Measurements from ENCODE around the gene SERPINH1.

The SERPINH1 gene

DNA sequence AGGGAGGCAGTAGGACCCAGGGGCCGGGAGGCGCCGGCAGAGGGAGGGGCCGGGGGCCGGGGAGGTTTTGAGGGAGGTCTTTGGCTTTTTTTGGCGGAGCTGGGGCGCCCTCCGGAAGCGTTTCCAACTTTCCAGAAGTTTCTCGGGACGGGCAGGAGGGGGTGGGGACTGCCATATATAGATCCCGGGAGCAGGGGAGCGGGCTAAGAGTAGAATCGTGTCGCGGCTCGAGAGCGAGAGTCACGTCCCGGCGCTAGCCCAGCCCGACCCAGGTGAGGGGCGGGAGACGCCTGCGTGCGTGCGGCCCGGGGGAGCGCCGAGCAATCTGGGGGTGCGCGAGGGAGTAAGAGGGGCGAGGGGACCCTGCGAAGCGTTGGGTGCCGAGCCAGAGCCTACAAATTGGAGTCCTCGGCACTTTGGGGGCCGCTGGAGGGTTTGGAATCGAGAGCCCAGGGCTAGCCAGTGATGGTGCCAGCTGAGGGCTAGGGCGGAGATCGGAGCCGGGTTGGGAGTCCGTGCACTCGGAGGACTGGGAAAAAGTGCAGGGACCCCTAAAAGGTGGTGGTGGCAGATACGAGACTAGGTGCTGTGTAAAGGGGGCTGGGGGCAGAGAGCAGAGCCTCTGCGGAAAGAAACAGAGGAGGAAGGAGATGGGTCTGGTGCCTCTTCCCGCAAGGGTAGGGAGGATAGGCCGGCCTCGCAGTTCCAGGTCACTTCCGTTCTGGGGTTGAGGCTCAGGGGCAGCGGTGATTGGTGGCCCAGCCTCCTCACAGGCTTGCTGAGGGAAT lies at the start of gene SERPINH1:
TSS of gene SERPINH1 (plus strand) at position 206 of the 788 bp plus-strand sequence. CDS start 4,097 bp downstream, outside the sequence.
- Mint-ChIP-seq H3K4me1 (peaks cover 14 to 37% of the 10 kb centered on the region in 2 donors), H3K4me3 (peak within 1 kb of the TSS; percentile 99 to 100), H3K27me3 (peaks cover 5 to 15% of the 10 kb centered on the region in 2 donors), H3K9me3 (no peaks in the 10 kb centered on the region), H3K36me3 (peaks cover 4 to 5% of the 10 kb centered on the region in 2 donors), H3K27ac (peak within 1 kb of the TSS; percentile 96)
- DNase-seq (peak; percentile 66), ATAC-seq (replicated peaks) (peak; percentile 89 to 93)

DNA sequence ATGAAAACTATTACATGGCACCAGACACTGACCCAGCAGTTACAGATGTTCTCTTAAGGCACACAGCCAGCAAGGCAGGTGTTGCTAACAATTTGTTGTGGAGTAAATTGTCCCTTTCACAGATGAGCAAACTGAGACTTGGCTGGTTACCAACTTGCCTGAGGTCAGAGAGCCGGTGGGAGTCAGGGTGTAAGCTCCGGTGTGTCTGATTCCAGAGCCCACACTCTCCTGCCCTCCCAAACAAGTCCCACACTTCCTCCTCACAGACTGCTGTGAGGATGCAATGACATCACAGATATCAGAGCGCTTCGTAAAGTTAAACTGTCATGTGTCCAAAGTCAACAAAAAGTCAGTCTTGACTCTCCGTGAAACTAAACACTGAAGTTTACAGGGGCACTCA lies 48.8 kb upstream of the SERPINH1 start:
- Mint-ChIP-seq H3K4me1 (peaks cover 27 to 28% of the 10 kb centered on the region in 2 donors), H3K9me3 (peaks cover 0 to 5% of the 10 kb centered on the region in 2 donors), H3K27me3 (no peaks in the 10 kb centered on the region), H3K27ac (peak overlapping the region; percentile 21), H3K4me3 (no peak overlapping the region), H3K36me3 (peaks cover 0 to 2% of the 10 kb centered on the region in 2 donors)
- ATAC-seq (replicated peaks) (no peak), DNase-seq (no peak)

- H3K36me3 Mint-ChIP-seq, result peaks cover 0 to 2% of the 10 kb centered on the region in 2 donors
- H3K4me1 Mint-ChIP-seq, result peaks cover 22 to 25% of the 10 kb centered on the region in 2 donors
- ATAC-seq (replicated peaks), result no peak
- no peak overlapping the region for H3K27ac Mint-ChIP-seq
- no peak for DNase-seq
- H3K4me3 Mint-ChIP-seq, result no peak overlapping the region
- peaks cover 0 to 5% of the 10 kb centered on the region in 2 donors for H3K9me3 Mint-ChIP-seq
- H3K27me3 Mint-ChIP-seq, result no peaks in the 10 kb centered on the region
These were observed 47.5 kb upstream of the SERPINH1 start for GRCh38 chr11:75514596-75514995.

DNA sequence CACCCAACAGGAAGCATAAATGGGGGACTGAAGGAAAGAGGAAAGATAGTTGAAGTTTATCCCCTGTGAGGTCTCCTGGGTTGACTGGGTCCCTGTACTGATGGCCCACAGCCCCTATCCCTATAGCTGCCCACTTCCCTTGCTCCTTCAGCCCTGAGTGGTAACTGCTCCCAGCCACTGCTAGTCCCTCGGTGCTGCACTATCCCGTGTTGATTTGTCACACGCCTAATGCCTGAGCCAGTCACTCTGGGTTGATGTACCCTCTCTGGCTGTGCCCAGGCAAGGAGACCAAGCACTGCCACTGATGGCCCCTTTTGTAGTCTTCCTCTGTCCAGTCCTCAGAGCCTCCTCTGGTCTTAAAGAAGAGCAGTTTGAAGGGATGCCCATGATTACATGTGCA lies 45.9 kb upstream of the SERPINH1 start:
- no peak overlapping the region for H3K4me3 Mint-ChIP-seq
- no peak for ATAC-seq (replicated peaks)
- no peak for DNase-seq
- H3K9me3 Mint-ChIP-seq, result peaks cover 0 to 5% of the 10 kb centered on the region in 2 donors
- H3K27ac Mint-ChIP-seq, result peak overlapping the region; percentile 37
- peaks cover 22 to 25% of the 10 kb centered on the region in 2 donors for H3K4me1 Mint-ChIP-seq
- no peaks in the 10 kb centered on the region for H3K27me3 Mint-ChIP-seq
- H3K36me3 Mint-ChIP-seq, result peaks cover 0 to 2% of the 10 kb centered on the region in 2 donors

- Mint-ChIP-seq H3K4me3 (no peak overlapping the region), H3K36me3 (peaks cover 0 to 2% of the 10 kb centered on the region in 2 donors), H3K4me1 (peaks cover 22 to 25% of the 10 kb centered on the region in 2 donors), H3K27ac (peak overlapping the region; percentile 61), H3K9me3 (peaks cover 0 to 5% of the 10 kb centered on the region in 2 donors), H3K27me3 (peaks cover 0 to 6% of the 10 kb centered on the region in 2 donors)
- ATAC-seq (replicated peaks) (no peak), DNase-seq (no peak)
These were observed 45.2 kb upstream of the SERPINH1 start for GRCh38 chr11:75516886-75517285.

DNA sequence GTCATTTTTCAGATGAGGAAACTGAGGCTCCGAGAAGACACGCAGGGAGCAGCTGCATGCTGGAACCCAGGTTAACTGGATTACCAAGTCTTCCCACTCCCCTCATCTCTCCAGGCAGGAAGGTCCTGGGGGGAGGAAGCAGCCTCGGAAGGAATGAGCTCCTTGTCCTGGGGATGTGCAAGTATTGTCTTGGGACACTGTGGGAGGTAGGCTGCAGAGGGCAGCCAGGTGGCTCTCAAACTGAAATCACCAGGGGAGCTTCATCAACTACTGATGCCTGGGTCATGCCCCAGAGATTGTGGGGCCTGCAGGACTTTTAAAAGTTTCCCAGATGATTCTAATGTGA lies 43.9 kb upstream of the SERPINH1 start:
- Mint-ChIP-seq H3K27ac (no peak overlapping the region), H3K36me3 (peaks cover 0 to 2% of the 10 kb centered on the region in 2 donors), H3K4me1 (peaks cover 22 to 26% of the 10 kb centered on the region in 2 donors), H3K4me3 (no peak overlapping the region), H3K27me3 (peaks cover 0 to 16% of the 10 kb centered on the region in 2 donors), H3K9me3 (peaks cover 0 to 5% of the 10 kb centered on the region in 2 donors)
- no peak for DNase-seq
- ATAC-seq (replicated peaks), result no peak

DNA sequence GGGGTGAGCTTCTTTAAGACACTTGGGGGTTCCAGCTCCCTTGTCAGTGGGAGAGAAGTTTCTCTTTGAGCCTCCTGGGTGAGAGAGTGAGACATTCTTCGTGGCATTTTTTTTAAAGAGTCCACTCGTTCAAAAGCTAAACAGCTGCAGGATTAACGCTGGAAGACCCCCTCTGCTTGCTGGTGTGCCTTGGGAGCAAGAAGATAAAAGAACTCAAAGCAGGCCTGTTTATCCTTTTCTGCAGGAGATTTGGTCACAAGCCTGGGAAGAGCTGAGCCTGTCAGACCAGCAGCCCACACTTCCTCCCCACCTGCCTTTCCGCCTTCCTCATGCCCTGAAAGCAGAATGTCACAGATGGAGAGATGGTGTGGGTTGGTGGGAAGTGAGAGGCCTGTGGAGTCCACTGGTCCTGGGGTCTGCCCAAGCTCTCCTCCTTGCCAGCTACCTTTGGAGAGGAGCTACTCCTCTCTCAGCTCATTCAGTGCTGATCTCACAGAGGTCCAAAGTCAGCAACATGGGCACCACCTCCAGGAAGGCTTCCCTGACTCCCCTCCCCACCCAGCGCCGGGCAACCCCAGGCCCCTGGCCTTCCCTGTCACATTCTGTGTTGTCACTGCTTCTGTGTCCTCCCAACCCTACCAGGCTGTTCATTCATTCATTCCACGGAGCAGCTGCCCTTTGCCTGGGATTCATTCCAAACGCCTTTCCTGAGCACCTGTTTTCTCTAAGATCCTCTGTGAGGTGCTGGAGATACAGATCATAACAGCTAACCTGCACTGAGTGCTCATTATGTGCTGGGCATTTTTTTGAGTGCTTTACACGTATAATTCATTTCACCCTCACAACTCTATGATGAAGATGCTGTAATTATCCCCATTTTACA lies 43.0 kb upstream of the SERPINH1 start:
- peaks cover 0 to 5% of the 10 kb centered on the region in 2 donors for H3K9me3 Mint-ChIP-seq
- H3K4me1 Mint-ChIP-seq, result peaks cover 30 to 34% of the 10 kb centered on the region in 2 donors
- H3K36me3 Mint-ChIP-seq, result peaks cover 0 to 2% of the 10 kb centered on the region in 2 donors
- peak overlapping the region; percentile 69 for H3K27ac Mint-ChIP-seq
- no peak for ATAC-seq (replicated peaks)
- no peak for DNase-seq
- H3K27me3 Mint-ChIP-seq, result peaks cover 4 to 22% of the 10 kb centered on the region in 2 donors
- H3K4me3 Mint-ChIP-seq, result no peak overlapping the region

DNA sequence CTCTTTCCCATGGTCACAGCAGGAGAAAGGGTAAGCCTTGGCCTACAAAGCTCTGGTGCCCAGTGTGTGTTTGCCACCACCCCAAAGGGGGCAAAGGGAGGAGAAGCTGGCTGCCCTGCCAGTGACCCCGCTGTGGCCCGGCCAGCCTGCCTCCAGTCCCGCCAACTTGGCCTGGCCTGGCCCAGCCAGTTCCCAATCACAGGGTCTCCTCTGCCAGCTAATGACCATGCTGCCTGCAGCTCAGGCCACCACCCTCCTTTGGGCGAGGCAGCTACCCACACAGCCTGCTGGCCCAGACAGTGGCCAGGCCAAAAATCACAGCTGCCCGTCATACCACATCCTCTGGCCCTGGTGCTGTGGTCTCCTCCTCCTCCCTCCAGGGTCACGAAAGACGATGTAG lies 41.4 kb upstream of the SERPINH1 start:
- no peak for DNase-seq
- peaks cover 0 to 2% of the 10 kb centered on the region in 2 donors for H3K36me3 Mint-ChIP-seq
- H3K27me3 Mint-ChIP-seq, result peaks cover 9 to 33% of the 10 kb centered on the region in 2 donors
- H3K27ac Mint-ChIP-seq, result peak overlapping the region; percentile 7
- peaks cover 31 to 46% of the 10 kb centered on the region in 2 donors for H3K4me1 Mint-ChIP-seq
- H3K9me3 Mint-ChIP-seq, result peaks cover 0 to 5% of the 10 kb centered on the region in 2 donors
- ATAC-seq (replicated peaks), result no peak
- no peak overlapping the region for H3K4me3 Mint-ChIP-seq

- no peaks in the 10 kb centered on the region for H3K9me3 Mint-ChIP-seq
- H3K27ac Mint-ChIP-seq, result no peak overlapping the region
- H3K4me1 Mint-ChIP-seq, result peaks cover 28 to 39% of the 10 kb centered on the region in 2 donors
- no peak overlapping the region for H3K4me3 Mint-ChIP-seq
- ATAC-seq (replicated peaks) (no peak), DNase-seq (no peak)
- no peaks in the 10 kb centered on the region for H3K36me3 Mint-ChIP-seq
- H3K27me3 Mint-ChIP-seq, result peaks cover 9 to 33% of the 10 kb centered on the region in 2 donors
These were observed 39.6 kb upstream of the SERPINH1 start for GRCh38 chr11:75522286-75523044.

GRCh38 chr11:75523189-75523588 lies 38.9 kb upstream of the SERPINH1 start:
- H3K27ac Mint-ChIP-seq, result peak overlapping the region; percentile 74
- peaks cover 9 to 33% of the 10 kb centered on the region in 2 donors for H3K27me3 Mint-ChIP-seq
- ATAC-seq (replicated peaks) (peak; percentile 6 to 19), DNase-seq (no peak)
- H3K36me3 Mint-ChIP-seq, result no peaks in the 10 kb centered on the region
- H3K4me1 Mint-ChIP-seq, result peaks cover 28 to 43% of the 10 kb centered on the region in 2 donors
- no peak overlapping the region for H3K4me3 Mint-ChIP-seq
- H3K9me3 Mint-ChIP-seq, result no peaks in the 10 kb centered on the region

GRCh38 chr11:75523811-75524664 lies 38.0 kb upstream of the SERPINH1 start:
- DNase-seq (no peak), ATAC-seq (replicated peaks) (peak in 1 of 2 donors; percentile 12)
- H3K4me1 Mint-ChIP-seq, result peaks cover 29 to 44% of the 10 kb centered on the region in 2 donors
- peak overlapping the region; percentile 70 to 79 for H3K4me3 Mint-ChIP-seq
- peaks cover 9 to 35% of the 10 kb centered on the region in 2 donors for H3K27me3 Mint-ChIP-seq
- no peaks in the 10 kb centered on the region for H3K9me3 Mint-ChIP-seq
- H3K36me3 Mint-ChIP-seq, result no peaks in the 10 kb centered on the region
- peak overlapping the region; percentile 74 for H3K27ac Mint-ChIP-seq

GRCh38 chr11:75524665-75525432 lies 37.2 kb upstream of the SERPINH1 start:
- Mint-ChIP-seq H3K4me3 (peak overlapping the region; percentile 70 to 79), H3K27me3 (peaks cover 9 to 40% of the 10 kb centered on the region in 2 donors), H3K27ac (no peak overlapping the region), H3K4me1 (peaks cover 27 to 45% of the 10 kb centered on the region in 2 donors), H3K36me3 (no peaks in the 10 kb centered on the region), H3K9me3 (no peaks in the 10 kb centered on the region)
- ATAC-seq (replicated peaks), result peak in 1 of 2 donors; percentile 8
- no peak for DNase-seq

Measured in stimulated activated naive B cell treated with anti-CD40 and anti-IgM and Interleukin-4, amounts not matched to agents 10 μg/mL and 1 μg/mL and 100 μg/mL, for 72 hours (primary cell).